Endometrial microvascular endothelial cells (primary cell): Measurements from ENCODE around the gene MRTFB. TPM values are rescaled to one million over a fixed set of nuclear protein-coding genes. Genes with fewer than 3 reads are reported as not detected.
"Not testable (repeated sequence)": the region's sequence is repeated elsewhere in the genome, so short reads cannot be mapped to it uniquely, and the experiment has no call there.

Source experiments
- in situ Hi-C: cut with HindIII; loops from 2 replicates; pipeline ENCODE4 v1.10.0; 2017; ENCODE audit warnings: low sequenced_read_pairs, low pct_unique_long_range_greater_than_20kb; ENCODE audit errors: inconsistent ontology term
- total RNA-seq: library from RNA; depleted of rRNA; stranded (reverse); fragments of >200 nt; gene quantifications from one replicate; pipeline ENCODE4 v1.2.3, GENCODE V29; 2015; ENCODE audit errors: inconsistent ontology term

Gene MRTFB
- 16.6 TPM for total RNA-seq

DNA sequence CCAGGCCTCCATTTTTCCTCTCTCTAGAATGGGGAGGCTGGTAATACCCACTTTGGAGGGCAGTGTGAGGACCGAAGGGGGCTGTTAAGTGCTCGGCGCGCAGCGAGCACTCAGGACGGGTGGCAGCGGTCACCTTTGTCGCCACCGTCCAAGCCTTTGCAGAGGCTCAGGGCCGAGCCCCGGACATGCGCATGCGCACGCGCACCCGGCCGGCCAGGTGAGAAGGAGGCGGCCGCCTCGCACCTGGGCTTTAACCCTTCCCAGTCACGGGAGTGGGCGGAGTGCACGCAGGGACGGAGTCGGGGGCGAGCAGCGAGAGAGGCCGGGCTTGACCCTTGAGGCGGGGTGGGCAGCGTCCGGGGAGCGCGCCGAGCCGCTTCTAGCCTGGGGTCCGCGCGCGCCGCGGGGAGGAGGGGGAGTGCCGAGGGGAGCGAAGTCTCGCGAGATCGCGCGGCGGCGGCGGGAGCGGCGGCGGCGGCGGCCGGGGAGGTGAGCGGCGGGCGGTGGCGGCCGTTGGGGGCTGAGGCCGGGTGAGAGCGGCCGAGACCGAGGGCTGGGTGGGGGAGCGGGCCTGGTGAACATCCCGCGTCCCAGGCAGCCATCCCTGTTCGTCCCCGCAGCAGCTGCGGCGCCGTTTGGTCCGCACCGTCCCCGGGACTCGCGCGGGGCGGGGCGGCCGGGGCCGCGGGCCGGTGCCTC, at the start of gene MRTFB:
Gene MRTFB (plus strand): TSS at position 443 of the 699 bp plus-strand sequence. CDS start 69,288 bp downstream, outside the sequence.
- in situ Hi-C loops: no loop called here

DNA sequence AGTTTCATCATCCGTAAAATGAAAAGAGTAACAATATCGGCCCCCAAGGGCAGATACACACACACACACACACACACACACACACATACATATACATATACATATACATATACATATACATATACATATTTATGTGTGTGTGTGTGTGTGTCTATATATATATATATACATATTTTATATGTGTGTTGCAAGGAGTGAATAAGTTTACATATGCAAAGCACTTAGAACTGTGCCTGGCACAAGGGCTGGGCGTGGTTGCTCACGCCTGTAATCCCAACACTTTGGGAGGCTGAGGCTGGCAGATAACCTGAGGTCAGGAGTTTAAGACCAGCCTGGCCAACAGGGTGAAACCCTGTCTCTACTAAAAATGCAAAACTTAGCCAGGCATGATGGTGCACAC, 47.6 kb upstream of the MRTFB start:
- in situ Hi-C loops: loop anchor here (25.0 kb wide), 1 partner anchor 164 kb away; no protein-coding TSS in a partner anchor

DNA sequence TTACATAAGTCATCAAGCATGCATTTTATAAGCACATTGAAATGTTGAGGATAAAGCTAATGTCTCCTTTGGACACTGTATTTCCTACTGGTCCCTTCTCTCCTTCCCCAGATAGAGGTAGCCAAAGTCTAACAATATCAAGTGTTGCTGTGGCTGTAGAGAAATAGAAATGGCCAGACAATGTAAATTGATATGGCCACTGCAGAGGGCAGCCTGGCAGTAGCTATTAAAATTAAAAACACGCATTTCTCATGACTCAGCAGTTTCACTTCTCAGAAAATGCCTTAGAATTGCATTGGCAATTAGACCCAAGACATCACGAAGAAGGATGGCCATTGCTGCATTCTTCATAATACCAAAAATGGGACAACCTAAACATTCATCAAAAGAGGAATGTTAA, 46.8 kb upstream of the MRTFB start:
- in situ Hi-C loops: loop anchor here (25.0 kb wide), 1 partner anchor 163 kb away; no protein-coding TSS in a partner anchor

GRCh38 chr16:14026572-14027285, 44.4 kb upstream of the MRTFB start:
- in situ Hi-C loops: no loop called here

GRCh38 chr16:14028202-14028601, 42.9 kb upstream of the MRTFB start:
- in situ Hi-C loops: no loop called here

- in situ Hi-C loops: no loop called here
These were observed 41.5 kb upstream of the MRTFB start for GRCh38 chr16:14029658-14030057.

DNA sequence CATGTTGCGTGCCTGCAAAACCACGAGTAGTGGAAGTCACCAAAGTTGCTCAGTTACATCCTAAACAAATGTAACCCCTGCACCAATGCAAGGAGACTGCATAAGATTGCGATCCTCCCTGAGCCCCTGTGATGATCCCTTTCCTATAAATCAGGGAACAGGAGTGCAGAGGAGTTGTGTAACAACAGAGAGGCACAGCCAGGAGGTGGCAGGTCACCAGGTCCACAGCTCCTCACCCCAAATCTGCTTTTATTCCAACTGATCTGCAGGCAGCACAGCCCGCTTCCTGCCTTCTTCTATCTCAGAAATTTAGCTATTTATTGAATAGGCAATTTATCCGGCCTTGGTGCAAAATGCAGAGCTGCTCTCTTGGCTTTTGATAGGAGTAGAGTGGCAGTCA, 36.0 kb upstream of the MRTFB start:
- in situ Hi-C loops: no loop called here

GRCh38 chr16:14036889-14037288, 34.2 kb upstream of the MRTFB start:
- in situ Hi-C loops: no loop called here

- in situ Hi-C loops: no loop called here
These were observed 33.2 kb upstream of the MRTFB start for GRCh38 chr16:14037960-14038359.

DNA sequence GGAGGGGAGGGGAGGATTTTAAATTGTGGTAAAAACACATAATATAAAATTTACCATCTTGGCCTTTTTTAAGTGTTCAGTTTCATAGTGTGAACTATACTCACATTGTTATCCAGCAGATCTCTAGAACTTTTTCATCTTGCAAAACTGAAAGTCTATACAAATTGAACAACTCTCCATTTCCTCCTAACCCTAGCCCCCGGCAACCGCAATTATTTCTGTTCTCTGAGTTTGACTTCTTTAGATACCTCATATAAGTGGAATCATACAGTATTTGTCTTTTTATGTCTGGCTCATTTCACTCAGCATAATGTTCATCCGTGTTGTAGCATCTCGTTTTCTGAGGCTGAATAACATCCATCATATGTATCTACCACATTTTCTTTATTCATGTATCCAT, 30.0 kb upstream of the MRTFB start:
- in situ Hi-C loops: no loop called here

DNA sequence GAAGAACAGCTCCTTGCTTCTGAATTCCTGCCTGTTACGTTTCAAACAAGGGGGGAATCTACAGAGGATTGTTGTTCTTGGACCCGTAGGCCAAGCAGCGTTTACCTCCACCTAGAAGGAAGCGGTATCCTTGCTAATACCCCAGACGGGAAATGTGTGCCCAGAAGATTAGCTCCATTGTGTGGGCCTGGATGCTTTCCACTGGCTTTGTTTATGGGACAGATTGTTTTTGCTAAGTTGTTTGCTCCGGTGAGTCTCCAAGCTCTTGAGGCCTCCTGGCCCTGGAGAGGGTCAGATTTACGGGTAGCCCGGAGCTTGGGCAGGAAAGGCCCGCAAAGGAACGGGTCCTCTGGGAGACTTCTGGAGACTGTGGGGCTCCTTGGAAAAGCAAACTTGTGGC, 28.4 kb upstream of the MRTFB start:
- in situ Hi-C loops: no loop called here

DNA sequence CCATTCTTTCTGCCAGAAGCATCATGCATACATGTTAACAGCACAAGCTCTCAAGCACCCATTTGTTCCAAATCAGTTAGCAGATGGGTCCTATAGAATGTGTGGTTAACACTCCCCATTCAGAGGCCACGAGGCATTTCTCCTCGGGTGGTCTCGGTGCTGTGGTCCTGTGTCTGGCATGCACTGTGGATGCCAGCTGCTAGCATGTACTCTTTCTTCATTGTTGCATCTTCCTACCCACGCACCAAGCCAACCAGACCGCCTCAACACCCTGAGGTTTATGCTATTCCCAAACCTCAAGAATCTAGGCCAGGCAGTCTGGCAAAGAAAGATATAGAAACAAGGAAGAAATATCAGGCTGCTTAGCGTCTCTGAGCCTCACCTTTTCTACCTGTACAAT, 27.8 kb upstream of the MRTFB start:
- in situ Hi-C loops: no loop called here

DNA sequence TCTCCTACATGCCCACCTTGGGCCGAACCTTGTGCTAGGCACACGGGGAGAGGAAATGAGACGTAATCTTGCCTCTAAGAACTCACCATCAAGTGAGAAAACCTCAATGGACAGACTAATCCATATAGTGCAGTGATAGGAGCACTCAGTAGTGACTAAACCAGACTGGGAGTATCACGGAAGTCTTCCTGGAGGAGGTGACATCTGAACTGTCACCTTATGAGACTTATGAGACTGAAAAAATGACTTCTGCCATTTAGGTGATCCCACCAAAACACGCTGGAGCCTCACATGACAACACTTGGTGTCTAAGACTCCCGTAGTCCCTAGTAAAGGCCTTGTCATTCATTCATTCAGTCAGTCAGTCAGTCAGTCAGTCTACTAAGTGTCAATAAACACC, 27.3 kb upstream of the MRTFB start:
- in situ Hi-C loops: no loop called here

GRCh38 chr16:14047121-14047859, 23.8 kb upstream of the MRTFB start:
- in situ Hi-C loops: not testable (repeated sequence)

DNA sequence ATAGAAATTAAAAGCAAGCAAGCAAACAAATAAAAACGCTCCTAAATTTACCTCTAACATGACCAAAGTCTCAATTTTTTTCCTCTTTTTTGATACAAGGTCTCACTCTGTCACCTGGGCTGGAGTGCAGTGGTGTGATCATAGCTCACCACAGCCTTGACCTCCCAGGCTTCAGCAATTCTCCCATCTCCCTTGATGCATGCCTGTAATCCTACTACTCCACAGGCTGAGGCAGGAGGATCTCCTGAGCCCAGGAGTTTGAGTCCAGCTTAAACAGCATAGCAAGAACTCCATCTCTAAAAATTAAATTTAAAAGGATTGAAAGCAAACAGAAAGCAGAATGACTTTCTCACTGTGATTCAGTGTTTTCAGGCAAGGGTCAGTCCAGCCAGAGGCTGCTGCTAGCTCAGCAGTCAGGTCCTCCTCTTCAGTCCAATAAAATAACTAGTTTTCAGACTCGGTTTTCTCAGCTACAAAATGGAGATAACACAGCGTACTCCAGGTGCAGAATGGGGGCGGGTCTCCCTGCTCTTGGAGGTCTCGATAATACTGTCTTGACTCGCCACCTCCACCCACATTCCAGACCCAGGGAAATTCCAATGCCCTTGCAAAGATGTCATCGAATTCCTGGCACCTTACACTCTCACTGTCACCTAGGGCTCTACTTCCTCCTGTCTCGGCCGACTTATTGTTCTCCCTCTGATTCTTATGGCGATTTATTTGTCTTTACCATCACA, 20.7 kb upstream of the MRTFB start:
- in situ Hi-C loops: no loop called here

DNA sequence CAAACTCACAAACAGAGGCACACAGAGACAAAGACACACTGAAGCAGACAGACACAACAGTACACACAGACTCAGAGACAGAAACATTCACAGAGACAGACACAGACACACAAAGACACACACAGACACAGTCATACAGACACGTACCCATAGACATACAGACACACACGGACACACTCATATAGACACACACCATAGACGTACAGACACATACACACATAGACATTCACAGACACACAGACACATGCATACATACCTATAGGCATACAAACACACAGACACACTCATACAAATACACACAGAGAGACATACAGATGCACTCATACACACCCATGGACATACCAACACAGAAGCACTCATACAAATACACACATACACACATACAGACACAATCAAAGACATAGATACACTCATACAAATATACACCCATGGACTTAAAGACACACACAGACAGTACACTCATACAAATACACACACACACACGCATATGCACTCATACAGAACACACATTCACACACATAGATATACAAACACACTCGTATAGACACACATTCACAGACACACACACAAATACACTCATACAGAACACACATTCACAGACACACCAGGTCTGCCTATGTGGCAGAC, 19.9 kb upstream of the MRTFB start:
- in situ Hi-C loops: no loop called here

- in situ Hi-C loops: no loop called here
These were observed 14.1 kb upstream of the MRTFB start for GRCh38 chr16:14056970-14057369.

- in situ Hi-C loops: no loop called here
These were observed 13.2 kb upstream of the MRTFB start for GRCh38 chr16:14057878-14058382.
